Measurements from ENCODE around the gene AKT2.

- TF ChIP-seq MYC (IDR thresholded peaks at IDR 0.05; ENCODE audit: low read depth, low read length) (no peak), CTCF (IDR thresholded peaks at IDR 0.05; ENCODE audit: low read depth, low read length) (no peak)
Measured at GRCh38 chr19:40228346-40228745, 56.8 kb downstream of the AKT2 start.

All from NB4 (cell line).